Osteoblast (primary cell): Measurements from ENCODE around the gene RHBDL1. TPM values are rescaled to one million over a fixed set of nuclear protein-coding genes. Genes with fewer than 3 reads are reported as not detected.

Experiments used
- DNase-seq: peaks from one replicate; pipeline ENCODE4 v3.0.0; 2011; ENCODE audit warnings: low spot score, mixed read lengths; ENCODE audit not compliant: insufficient read length; ENCODE audit errors: missing footprints
- H2AFZ ChIP-seq: 2 replicates; pipeline ENCODE4 v1.6.0; 2011; ENCODE audit warnings: mild to moderate bottlenecking, low read length
- H3K27ac ChIP-seq: 2 replicates; pipeline ENCODE4 v1.5.1; 2011; ENCODE audit warnings: mild to moderate bottlenecking, low read depth, low read length, moderate library complexity
- H3K27me3 ChIP-seq: 2 replicates; pipeline ENCODE4 v1.6.0; 2012; ENCODE audit warnings: mild to moderate bottlenecking, control low read depth, inconsistent platforms, low read length, moderate library complexity; ENCODE audit not compliant: insufficient read depth
- H3K36me3 ChIP-seq: 2 replicates; pipeline ENCODE4 v1.5.1; 2011; ENCODE audit warnings: mild to moderate bottlenecking, low read length, control low read depth, moderate library complexity; ENCODE audit not compliant: insufficient read depth
- H3K4me1 ChIP-seq: 2 replicates; pipeline ENCODE4 v1.5.1; 2011; ENCODE audit warnings: mild to moderate bottlenecking, low read length, control low read depth, moderate library complexity; ENCODE audit not compliant: insufficient read depth
- H3K4me2 ChIP-seq: 2 replicates; pipeline ENCODE4 v1.6.0; 2011; ENCODE audit warnings: mild to moderate bottlenecking, low read length; ENCODE audit not compliant: insufficient read depth
- H3K4me3 ChIP-seq: fragments of 200-600 bp; sonication (generic); 3 replicates; pipeline ENCODE4 v1.5.1; 2012; ENCODE audit warnings: mild to moderate bottlenecking, low read length, inconsistent platforms; ENCODE audit not compliant: insufficient read depth
- H3K79me2 ChIP-seq: 2 replicates; pipeline ENCODE4 v1.6.0; 2012; ENCODE audit warnings: mild to moderate bottlenecking, low read length, control low read depth, inconsistent platforms; ENCODE audit not compliant: insufficient read depth
- H3K9me3 ChIP-seq: 2 replicates; pipeline ENCODE4 v1.5.1; 2011; ENCODE audit warnings: low read depth, low read length, control low read depth
- H4K20me1 ChIP-seq: 2 replicates; pipeline ENCODE4 v1.6.0; 2012; ENCODE audit warnings: mild to moderate bottlenecking, low read length, control low read depth; ENCODE audit not compliant: insufficient read depth
- total RNA-seq: library from RNA; depleted of rRNA; stranded (reverse); fragments of >200 nt; gene quantifications from 2 replicates; pipeline ENCODE4 v1.2.3, GENCODE V29; 2012
- TF ChIP-seq, protein P1 (sequence below): IDR thresholded peaks from 2 replicates; pipeline ENCODE4 v1.5.1; 2011; ENCODE audit warnings: mild to moderate bottlenecking, low read depth, low read length, moderate library complexity; ENCODE audit errors: extremely low read depth

The RHBDL1 gene
- total RNA-seq, 1 donor = 1.1 TPM

GRCh38 chr16:667780-668518 is 7.5 kb upstream of the RHBDL1 start, which contains the start of gene RHOT2:
RHOT2 (plus strand) TSS chr16:668132; CDS start chr16:668200, 68 bp downstream.
- Histone ChIP-seq H3K9me3 (no peaks in the 10 kb centered on the region), H3K4me1 (peaks cover 10% of the 10 kb centered on the region), H3K27ac (peak within 1 kb of the TSS; percentile 58), H3K4me2 (peak within 1 kb of the TSS; percentile 84), H3K4me3 (peak within 1 kb of the TSS; percentile 93), H2AFZ (peak within 1 kb of the TSS; percentile 94), H4K20me1 (peaks cover 26% of the 10 kb centered on the region), H3K36me3 (peaks cover 31% of the 10 kb centered on the region), H3K79me2 (peaks cover 35% of the 10 kb centered on the region), H3K27me3 (no peaks in the 10 kb centered on the region)
- TF ChIP-seq, protein P1, sequence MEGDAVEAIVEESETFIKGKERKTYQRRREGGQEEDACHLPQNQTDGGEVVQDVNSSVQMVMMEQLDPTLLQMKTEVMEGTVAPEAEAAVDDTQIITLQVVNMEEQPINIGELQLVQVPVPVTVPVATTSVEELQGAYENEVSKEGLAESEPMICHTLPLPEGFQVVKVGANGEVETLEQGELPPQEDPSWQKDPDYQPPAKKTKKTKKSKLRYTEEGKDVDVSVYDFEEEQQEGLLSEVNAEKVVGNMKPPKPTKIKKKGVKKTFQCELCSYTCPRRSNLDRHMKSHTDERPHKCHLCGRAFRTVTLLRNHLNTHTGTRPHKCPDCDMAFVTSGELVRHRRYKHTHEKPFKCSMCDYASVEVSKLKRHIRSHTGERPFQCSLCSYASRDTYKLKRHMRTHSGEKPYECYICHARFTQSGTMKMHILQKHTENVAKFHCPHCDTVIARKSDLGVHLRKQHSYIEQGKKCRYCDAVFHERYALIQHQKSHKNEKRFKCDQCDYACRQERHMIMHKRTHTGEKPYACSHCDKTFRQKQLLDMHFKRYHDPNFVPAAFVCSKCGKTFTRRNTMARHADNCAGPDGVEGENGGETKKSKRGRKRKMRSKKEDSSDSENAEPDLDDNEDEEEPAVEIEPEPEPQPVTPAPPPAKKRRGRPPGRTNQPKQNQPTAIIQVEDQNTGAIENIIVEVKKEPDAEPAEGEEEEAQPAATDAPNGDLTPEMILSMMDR = peak; percentile 75
- DNase-seq = peak; percentile 100

DNA sequence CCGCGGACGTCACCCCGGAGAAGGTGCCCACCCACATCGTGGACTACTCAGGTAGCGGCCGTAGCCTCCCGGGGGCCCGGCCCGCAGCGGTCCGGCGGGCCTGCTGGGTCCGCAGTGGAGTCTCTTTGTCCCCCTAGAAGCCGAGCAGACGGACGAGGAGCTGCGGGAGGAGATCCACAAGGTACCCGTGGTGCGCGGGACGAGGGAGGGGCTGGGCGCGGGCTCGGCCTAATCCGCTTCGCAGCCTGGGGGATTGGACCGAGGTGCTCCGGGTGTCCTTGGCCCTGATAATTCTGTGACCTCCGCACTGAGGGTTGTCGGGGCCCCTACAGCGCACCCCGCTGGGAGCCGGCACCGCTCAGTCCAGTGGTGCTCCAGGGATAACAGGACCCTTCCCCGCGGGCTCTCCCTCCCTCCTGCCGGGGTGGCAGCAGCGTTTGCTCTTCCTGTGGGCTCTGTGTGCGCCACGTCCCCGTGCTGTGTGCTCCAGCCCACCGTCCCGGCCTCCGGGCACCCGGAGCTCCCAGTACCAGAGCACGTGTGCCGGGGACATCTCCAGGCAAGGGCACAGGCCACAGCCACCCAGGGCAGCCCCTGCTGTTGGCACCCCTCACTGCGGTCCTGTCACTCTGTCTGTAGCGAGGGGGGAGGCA is 6.8 kb upstream of the RHBDL1 start:
- Histone ChIP-seq H3K9me3 (no peaks in the 10 kb centered on the region), H3K4me3 (peak overlapping the region; percentile 93), H3K79me2 (peaks cover 35% of the 10 kb centered on the region), H4K20me1 (peaks cover 29% of the 10 kb centered on the region), H3K4me2 (peak overlapping the region; percentile 84), H3K27me3 (no peaks in the 10 kb centered on the region), H3K36me3 (peaks cover 37% of the 10 kb centered on the region), H3K27ac (peak overlapping the region; percentile 58), H3K4me1 (peaks cover 10% of the 10 kb centered on the region), H2AFZ (no peak overlapping the region)
- TF ChIP-seq, protein P1 = no peak
- DNase-seq = no peak

DNA sequence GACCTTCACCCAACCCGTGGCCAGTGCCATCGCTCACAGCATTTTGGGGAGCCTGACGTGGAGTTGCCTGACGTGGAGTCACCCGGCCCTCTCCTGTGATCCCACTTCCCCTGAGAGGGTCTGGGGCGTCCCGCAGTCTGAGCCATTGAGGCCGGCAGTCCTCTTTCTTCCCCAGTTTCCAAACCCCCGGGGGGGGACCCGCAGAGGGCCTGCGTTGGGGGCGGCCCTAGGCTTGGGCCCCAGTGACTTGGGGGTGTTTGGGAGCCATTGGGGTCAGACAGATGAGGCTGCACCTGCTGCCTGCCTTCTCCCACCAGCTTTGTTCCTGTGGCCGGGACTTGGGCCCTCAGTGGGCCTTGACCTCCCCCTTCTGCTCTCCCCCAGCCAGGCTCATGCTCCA is 5.8 kb upstream of the RHBDL1 start:
- Histone ChIP-seq H2AFZ (no peak overlapping the region), H3K79me2 (peaks cover 35% of the 10 kb centered on the region), H3K27ac (no peak overlapping the region), H3K4me3 (no peak overlapping the region), H3K36me3 (peaks cover 41% of the 10 kb centered on the region), H3K9me3 (no peaks in the 10 kb centered on the region), H3K27me3 (no peaks in the 10 kb centered on the region), H3K4me1 (peaks cover 10% of the 10 kb centered on the region), H3K4me2 (peak overlapping the region; percentile 84), H4K20me1 (peaks cover 38% of the 10 kb centered on the region)
- TF ChIP-seq, protein P1 = no peak
- DNase-seq = no peak
